HG03432 (cell line): Measurements from ENCODE around the gene MAP3K3.

Source experiments
- ATAC-seq: cut with Tn5 transposase; IDR thresholded peaks from one replicate; pipeline ENCODE4 v1.9.1; 2021; ENCODE audit warnings: mild to moderate bottlenecking, moderate library complexity; ENCODE audit not compliant: unreplicated experiment

The MAP3K3 gene

DNA sequence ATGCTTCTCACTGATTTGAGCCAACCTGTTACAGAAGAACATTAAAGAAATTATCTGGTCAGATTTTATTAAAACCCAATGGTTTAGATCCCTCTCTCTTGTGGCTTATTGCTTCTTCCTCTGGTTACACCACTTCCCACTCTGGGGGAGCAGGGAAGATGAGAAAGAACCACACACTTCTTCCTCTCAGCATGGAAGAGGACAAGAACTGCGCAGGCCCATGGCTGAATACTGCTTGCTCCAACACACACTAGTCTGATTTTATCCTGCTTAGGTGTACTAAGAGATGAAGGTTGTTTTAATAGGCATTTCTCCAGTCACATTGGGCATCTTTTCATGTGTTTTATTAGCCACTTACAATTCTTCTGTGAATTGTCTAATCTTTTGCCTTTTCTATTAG, 27.6 kb downstream of the MAP3K3 start:
- ATAC-seq, result no peak

DNA sequence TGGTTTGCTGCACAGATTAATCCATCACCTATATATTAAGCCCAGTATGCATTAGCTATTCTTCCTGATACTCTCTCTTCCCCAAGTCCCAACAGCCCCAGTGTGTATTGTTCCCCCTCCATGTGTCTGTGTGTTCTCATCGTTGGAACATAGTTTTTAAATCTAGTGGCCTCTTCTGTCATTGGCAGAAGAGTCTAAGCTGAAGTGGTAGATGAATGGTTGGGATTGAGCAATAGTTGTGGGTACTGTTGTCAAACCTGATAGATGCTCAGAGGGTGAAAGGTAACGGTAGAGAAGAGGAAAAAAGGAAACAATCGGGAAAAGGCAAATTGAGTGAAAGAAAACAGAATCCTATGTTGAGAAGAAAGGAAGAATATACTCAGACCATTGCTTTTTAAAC, 29.9 kb downstream of the MAP3K3 start:
- ATAC-seq, result no peak

DNA sequence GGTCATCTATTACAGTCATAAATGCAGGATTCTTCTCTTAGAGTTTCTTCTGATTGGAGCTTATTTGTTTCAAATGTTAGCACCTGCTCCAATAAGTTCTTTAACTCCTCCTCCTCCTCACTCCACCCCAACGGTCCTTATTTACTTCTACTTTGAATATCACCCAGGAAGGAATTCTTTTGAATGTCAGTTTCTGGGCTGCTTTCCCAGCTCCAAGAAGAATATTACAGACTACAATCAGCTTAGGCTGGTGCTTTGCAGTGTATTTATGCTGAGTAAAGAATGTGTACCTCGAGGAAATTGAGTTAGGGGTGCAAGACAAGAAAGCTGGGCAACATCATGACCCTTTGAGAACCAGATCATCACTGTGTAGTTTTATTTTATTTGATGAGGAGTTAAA, 30.8 kb downstream of the MAP3K3 start:
- ATAC-seq, result no peak

DNA sequence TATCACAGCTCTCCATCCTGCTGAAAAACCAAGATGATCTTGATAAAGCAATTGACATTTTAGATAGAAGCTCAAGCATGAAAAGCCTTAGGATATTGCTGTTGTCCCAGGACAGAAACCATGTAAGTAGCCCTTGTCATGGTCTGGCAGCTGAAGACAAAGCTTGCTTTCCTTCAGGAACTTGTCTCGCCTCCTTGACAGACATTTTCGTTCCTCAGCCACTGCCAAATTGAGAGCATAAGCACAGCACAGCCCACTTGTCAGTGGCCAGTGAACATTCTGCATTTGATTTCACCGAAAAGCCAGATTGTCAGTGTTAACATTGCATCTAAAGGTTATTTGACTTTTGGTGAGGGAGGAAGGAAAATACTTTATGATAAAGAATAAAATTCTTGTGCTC, 35.6 kb downstream of the MAP3K3 start:
- no peak for ATAC-seq

DNA sequence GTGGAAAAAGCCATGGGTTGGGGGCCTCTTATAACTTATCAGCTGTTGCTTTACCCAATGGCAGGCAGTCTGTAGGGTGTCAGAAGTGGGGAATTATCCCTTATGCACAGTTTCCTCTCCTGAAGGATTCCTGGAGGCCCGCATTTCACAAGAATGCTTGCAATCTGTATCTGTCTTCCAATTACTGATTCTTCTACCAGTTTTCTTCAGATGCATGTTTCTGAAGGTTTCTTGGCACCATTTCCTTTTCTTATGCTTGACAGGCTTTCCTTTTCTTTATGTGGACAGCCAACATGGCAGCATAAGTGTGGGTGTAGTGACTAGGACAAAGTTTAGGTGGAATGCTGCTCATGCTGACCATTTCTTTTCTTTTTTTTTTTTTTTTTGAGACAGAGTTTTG, 36.1 kb downstream of the MAP3K3 start:
- ATAC-seq, result no peak

DNA sequence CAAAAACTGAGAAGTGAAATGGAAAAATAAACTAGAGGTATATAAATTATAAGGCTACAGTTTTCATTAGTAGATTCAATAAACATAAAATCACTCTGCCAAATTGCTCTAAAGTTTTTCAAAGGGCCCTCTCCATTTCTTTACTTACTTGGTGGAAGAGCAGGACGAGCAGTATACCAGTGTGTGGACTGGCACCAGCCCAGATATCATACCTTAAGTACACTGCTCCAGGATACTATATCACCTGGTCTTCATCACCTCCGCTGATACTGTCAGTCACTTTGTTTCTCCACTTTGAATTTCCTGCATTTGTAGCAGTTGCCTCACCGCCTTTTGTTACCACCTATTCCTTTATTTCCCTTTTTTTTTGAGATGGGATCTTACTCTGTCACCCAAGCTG, 37.6 kb downstream of the MAP3K3 start:
- ATAC-seq, result no peak

DNA sequence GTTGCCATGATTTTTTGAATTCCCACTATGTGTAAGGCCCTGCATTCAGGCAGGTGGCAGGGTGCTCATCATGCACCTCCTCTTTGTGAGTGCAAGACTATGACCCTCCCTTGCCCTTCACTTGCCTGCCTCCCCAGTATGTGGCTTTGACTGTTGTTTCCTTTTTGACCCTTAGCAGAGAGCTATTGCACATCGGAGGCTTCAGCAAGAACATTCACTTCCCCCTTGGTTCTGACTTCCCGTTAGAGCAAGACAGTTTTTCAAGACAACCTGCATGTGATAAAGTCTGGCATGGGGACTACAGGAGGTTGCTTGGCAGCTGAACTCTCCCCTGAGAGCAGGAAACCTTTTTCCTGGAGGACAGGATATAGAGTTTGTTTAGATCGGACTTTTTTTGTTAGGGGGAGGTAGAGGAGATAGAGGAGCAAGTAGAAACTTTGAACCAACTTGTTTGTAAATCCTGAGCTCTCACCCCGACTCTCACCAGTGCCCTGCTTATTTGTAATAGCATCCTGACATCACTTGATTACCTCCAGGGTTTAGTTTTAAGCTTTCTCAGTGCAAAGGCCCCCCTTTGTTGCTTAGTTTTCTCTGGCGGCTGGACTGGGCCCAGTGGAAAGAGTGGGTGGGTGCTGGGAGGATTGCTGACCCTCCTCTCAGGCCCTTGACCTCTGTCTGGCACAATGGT, 43.5 kb downstream of the MAP3K3 start:
- ATAC-seq, result no peak

DNA sequence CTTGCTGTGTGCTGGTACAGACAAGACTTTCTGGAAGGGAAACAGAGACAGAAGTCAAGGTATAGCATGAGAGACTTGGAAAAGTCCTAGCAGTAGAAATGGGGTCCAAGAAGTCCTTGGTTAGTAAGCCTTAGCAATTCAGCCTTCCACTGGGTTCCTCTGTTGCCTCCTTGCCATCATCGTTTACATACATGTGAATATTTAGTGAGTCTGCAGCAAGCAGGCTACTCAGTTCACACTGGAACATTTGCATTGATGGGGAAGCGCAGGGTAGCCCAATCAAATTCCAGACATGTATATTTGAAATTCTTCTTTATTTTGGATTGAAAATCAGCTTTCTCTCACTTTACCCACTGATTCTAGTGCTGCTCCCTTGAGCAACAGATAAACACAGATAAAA, 50.6 kb downstream of the MAP3K3 start:
- ATAC-seq, result no peak

DNA sequence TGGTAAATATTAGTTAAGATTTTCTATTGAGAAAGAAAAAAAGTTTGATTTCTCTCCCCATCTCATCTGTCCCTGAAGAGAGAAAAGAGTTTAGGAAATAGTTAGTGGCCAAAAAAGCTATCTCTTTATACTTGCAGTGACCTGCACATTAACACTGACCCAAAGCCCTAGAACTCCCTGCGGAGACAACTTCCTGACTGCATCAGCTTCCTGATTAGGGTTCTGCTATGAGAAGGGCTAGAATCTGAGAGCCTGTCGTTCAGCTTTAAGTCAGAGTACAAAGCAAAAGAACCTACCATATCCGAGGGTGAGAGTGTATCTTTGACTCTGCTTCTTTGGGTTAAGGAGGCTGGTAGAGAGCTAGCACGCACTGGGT, 53.0 kb downstream of the MAP3K3 start:
- no peak for ATAC-seq

DNA sequence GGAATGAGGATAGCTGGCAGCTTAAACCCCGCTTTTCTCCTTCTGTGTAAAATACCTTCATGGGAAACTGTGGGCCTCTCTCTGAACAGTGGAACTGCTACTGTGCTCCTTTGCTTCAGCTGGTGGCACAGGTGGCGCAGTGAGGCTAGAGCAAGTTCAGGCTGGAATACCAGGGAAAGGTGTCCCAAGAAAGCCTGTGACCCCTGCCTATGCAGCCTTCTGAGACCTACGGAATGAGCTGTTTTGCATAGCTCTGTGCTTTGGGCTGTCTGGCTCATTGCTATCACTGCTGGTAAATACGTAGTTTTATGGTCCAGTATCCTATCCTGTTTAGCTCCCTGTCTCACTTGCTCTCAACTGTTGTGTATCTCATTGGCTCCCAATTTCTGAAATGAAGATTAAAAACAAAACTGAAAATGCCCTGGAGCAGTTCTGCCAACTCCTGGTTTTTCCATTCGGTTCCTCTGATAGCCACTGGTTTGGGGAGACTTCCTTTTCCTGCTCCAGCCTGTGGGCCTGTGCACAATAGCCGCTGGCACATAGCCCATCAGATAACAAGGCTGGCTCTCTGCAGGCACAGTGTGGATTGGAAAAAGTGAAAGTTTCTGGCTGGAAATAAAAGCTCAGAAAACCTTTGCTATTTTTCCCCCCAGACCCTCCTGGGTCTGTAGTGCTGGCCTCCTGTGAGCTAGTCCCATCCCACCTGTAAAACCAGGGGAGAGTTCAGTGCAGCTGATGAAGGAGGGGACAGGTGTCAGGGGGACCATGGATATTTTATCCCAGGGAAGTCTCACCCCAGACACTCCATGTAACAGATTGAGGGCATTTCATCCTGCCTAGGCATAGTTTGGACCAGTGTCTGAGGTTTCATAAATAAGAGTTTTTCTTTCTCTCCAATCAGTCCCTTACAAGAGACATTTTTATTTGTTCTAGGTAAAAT, 53.7 kb downstream of the MAP3K3 start:
- ATAC-seq, result no peak

DNA sequence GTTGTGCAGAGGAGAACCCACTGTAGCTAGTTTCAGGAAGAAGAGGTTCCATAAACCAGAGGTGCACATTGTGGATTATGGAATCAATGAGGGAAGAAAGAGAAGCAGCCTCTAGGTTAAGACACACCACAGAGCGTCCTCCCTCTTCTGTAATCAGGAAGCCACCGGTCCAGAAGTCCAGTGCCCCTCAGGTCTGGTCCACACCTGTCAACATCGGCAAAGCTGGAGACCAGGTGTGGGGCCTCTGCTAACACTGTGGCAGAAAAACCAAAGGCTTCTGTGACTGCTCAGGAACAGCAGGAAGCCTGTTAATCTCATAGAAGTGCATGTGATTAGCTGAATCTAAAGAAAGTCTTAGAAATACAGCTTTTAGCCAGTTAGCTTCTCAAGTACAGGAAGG, 54.4 kb downstream of the MAP3K3 start:
- ATAC-seq, result no peak

DNA sequence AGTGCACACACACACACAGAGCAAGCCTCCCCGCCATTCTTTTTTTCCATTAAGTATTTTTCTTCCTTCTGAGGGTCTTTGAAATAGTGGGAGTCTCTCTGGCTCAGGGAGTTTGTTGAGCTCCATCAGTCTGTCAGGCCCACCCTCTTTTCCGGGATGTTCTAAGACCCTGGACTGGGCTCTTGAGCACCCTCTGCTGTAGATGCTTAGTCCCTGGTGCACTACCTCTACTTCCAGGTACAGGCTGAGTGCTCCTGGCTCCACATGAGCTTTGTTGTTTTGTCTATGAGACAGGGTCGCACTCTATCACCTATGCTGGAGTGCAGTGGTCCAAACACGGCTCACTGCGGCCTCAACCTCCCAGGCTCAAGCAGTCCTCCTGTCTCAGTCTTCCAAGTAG, 57.0 kb downstream of the MAP3K3 start:
- ATAC-seq, result no peak

DNA sequence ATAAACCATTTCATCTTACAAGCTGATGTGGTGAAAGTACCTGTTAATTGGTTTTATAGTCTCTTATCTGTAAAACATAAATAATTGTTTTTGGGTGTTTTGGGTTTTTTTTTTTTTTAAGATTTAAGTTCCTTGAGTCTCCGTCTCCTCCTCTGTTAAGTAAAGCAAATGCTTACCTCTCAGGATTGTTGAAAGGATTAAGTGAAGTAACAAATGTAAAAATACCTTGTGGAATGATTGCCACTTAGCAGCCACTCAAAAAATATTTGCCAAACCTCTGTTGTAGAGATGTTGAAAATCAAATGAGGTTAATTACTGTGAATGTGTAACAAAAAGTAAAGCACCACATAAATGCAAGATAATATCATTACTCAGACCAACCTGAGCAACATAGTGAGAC, 58.5 kb downstream of the MAP3K3 start:
- ATAC-seq, result no peak

DNA sequence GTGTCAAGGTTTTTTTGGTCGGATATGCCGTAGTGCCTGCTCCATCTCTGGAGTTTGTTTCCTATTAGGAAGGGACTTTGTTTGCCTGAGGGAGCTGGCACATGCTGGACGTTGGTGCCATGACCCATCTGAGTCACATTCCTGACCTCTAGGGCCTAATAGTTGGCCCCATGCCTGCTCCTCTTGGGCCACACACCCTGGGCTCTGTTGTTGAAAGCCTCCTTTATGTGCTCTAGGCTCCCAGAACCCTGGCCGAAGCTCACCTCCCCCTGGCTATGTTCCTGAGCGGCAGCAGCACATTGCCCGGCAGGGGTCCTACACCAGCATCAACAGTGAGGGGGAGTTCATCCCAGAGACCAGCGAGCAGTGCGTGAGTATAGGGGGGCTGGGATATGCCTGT, 59.3 kb downstream of the MAP3K3 start:
- no peak for ATAC-seq

DNA sequence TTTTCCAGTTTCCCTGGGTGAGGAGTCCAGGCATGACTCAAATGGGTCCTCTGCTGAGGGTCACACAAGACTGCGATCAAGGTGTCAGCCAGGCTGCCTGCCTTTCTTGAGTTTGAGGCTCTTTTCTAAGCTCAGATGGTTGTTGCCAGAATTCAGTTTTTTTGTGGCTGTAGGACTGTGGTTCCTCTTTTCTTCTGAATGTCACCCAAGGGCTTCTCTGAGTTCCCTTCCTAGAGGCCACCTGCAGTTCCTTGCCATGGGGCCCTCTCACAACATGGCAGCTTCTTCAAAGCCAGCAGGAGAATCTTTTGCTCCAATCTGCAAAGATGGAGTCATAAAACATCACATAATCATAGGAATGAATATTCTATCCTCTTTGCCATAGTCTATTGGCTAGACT, 60.2 kb downstream of the MAP3K3 start:
- ATAC-seq, result no peak

DNA sequence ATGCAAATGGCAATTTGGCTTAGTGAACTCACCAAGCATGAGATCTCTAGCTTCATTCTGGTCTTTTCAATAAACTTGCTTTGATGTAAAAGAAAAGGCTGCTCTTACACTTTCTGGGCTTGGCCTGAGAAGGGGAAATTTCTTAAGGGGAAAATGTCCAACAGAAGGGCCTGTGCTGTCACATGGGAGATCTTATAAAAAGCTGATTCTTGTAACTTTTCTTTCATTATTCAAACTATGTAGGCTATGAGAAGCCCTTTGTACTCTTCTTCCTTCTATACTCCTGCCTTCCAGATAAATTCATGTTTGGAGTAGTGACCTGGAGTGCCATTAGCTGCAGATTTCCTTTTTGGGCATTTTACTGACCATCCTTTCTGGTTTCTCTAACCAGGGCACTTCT, 60.8 kb downstream of the MAP3K3 start:
- ATAC-seq, result no peak

DNA sequence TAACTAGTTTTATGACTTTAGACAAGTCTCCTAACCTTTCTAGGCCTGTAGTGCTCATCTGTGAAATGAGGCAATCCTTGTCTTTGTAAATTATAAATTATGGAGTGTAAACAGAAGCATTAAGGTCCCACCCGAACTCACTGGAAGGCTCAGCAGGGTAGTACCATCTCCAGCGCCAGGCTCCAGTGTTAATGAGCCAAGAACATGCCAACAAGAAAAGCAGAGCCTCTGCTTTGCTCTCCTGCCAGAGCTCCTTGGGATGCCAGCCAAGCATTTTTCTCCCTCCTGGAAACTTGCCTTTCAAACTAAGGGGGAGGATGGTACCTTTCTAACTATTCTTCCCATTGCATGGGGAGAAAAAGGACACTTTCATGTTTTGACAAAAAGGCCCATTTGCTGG, 62.8 kb downstream of the MAP3K3 start:
- no peak for ATAC-seq

DNA sequence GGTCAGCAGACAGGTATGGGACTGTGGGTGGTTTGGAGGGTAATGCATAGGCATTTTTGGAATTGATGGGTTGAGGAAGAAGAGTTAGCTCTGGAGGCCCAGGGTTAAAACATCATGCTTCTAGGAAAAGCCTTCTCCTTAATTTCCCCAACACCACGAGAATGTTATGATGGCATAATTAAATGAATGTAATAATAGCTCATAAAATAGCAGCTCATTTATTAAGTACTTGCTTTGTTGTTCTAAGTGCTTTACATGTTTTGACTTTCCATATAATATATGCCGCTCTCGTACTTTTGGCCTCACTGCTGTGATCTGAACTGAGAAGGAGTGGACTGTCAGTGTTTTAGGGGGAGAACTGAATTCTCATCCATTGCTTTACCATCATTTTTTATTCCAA, 63.4 kb downstream of the MAP3K3 start:
- ATAC-seq, result no peak

DNA sequence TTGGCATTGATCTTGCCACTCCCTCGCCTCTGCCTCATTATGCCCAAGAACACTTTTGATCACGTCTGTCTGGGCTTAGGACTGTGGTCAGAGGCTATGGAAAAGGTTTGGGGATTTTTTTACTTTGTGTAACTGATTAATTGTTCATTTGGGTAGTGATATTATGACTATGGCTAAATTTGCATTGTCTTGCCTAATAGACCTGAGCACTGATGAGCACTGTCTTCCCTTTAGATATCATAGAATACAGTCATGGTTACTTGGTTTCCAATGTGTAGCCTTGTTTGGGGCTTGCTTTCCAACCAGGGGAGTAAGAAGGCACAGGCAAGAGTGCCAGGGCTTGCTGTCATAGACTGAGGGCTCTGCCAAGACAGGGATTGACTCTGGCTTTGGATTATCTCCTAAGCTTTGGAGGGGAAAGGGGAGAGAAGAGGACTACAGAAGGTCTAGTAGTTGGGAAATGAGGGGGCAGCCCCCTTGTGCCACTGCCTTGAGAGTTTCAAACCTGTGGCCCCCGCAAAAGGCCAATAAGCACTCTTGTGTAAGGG, 64.0 kb downstream of the MAP3K3 start:
- no peak for ATAC-seq

DNA sequence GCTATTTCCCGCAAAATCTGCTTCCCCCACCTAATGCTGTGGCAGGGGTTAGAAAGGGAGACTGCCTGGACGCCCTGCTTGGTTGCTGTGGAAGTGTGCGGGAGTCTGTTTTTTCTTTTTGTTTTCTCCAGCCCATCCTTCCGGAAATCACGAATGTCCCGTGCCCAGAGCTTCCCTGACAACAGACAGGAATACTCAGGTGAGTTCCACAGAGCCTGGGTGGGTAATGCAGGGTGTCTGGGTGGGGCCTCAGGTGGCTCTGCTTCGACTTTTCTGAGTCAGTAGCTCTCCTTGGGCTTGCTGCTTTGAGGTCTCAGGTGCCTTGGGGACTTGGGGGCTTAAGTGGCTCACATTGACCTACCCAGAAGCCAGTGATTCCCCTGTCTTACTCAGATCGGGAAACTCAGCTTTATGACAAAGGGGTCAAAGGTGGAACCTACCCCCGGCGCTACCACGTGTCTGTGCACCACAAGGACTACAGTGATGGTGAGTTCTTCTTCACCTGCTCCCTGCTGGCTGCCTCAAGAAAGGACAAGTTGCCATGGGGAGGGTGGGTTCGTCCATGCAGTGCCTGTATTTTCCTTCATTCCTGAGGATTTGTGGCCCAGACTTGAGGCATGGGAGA, 66.3 kb downstream of the MAP3K3 start:
- ATAC-seq, result no peak

DNA sequence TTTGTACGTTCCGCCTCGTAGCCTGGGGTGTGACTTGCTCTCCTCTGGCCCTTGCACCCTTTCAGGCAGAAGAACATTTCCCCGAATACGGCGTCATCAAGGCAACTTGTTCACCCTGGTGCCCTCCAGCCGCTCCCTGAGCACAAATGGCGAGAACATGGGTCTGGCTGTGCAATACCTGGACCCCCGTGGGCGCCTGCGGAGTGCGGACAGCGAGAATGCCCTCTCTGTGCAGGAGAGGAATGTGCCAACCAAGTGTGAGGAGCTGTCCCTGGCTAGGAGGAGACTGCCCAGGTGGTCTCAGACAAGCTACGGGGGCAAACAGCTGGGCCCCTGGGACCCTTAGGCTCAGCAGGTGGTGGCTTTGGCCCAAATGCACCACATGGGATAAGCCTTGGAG, 67.3 kb downstream of the MAP3K3 start:
- no peak for ATAC-seq
